ENCODE results near the gene C1QTNF1.

The C1QTNF1 gene

DNA sequence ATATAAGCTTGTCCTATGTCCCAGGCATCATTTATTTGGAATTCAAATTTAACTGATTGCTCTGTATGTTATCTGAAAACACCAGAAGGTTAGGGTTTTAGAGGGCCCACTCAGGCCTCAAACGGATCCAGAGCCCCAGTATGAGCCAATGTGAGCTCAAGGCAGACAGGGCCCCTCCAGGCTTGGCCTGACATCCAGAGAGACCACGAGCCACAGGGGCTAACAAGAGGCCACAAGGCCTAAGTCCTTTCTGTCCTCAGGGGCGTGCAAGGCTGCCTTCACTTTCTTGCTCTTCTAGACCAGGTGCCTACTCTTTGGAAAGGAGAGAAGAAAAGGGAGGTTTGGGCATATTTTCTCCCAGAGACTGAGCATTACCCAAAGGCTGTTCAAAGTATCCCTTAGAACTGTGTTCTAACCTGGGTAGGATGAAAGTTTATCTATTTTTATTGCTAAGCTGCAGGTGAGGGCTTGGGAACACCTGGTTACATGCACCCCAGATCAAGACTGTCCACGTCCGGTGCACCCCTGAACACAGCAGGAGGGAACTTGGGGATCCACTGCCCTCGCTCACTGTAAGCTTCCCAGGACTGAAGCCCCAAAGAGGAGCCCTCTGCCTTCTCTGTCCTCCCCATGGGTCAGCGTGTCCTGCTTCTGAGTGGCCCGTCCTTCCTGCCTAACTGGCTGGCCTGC is 49.2 kb downstream of the C1QTNF1 start:
- TF ChIP-seq CTCF (IDR thresholded peaks at IDR 0.05) = no peak

DNA sequence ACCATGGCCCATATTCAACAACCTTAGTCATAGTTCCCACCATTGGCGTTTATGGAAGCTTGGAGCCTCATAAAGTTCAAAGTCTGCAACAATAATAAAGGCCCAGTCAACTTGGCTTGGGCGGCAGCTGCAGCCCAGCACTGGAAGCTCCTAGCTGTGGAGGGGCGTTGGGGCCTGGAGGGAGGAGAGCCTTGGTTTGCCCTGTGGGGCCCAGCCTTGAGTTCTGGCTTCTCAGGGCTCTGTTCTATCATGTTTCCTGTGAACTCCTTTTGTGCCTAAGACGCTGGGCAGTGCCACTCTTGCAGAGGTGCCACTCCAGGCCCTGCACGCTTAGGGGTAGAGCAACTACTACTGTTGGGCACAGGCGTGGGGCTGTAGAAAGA is 49.7 kb downstream of the C1QTNF1 start:
- no peak for TF ChIP-seq CTCF (IDR thresholded peaks at IDR 0.05)

DNA sequence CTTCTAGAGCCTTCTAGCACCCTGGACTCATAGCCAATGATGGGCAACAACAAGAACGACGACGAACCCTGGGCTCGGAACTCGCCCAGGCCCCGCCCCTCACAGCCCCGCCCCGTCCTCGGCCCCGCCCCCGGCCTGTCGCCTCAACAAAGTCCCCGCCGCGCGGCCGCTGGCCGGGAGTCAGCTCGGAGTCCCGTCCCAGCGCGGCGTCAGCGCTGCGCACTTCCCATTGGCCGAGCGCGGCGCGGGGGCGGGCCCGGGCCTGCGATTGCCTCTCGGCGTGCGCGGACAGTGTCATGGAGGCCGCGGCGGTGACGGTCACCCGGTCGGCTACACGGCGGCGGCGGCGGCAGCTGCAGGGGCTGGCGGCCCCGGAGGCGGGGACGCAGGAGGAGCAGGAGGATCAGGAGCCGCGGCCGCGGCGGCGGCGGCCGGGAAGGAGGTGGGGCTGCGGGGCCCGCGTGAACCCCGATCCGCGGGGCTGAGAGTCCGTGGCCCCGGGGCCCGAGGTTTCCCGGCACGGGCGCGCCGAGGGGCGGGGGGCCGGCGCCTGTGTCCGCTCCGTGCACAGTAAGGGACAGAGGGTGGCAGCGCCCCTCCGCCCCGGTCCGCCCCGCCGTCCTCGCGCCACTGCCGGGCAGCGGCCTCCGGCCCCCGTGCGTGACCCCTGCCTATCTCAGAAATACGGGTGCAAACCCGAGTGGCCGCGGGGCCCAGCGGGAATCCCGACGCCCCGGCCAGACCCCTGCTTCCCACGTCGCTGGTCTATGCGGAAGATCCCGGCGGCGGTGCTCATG is 50.9 kb downstream of the C1QTNF1 start, which contains the start of gene ENGASE:
Gene ENGASE, plus strand, starts transcription at position 176 of the 797 bp plus-strand sequence. Its CDS starts 121 bp downstream, at position 297.
- TF ChIP-seq CTCF (IDR thresholded peaks at IDR 0.05) = no peak

GRCh38 chr17:79075446-79075750 is 51.4 kb downstream of the C1QTNF1 start:
- TF ChIP-seq CTCF (IDR thresholded peaks at IDR 0.05) = no peak

DNA sequence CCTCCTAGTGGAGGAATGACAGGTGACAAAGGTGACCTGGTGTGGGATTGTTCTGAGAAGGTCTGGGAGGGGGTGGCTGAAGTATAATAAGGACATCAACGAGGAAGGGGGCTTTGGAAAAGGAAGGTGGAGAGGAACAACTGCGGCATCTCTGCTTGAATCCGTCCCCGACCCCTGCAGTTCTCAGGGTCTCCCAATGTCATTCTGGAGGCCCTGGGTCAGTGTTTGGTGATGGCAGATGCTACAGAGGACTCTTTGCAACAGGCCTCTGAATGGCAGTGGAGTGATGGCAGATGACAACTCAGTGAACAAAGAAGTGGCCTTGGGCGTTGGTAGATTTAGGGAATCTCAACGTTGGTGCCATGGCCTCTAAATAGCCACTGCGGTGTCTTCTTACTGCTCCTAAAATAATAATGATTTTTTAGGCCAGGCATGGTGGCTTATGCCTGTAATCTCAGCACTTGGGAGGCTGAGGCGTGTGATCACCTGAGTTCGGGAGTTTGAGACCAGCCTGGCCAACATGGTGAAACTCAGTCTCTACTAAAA is 52.0 kb downstream of the C1QTNF1 start:
- TF ChIP-seq CTCF (IDR thresholded peaks at IDR 0.05) = no peak

GRCh38 chr17:79077587-79077986 is 53.6 kb downstream of the C1QTNF1 start:
- no peak for TF ChIP-seq CTCF (IDR thresholded peaks at IDR 0.05)

GRCh38 chr17:79078476-79079190 is 54.7 kb downstream of the C1QTNF1 start:
- TF ChIP-seq CTCF (IDR thresholded peaks at IDR 0.05) = no peak
